ENCODE data around the gene KCNAB1. TPM values are rescaled to one million over a fixed set of nuclear protein-coding genes. Genes with fewer than 3 reads are reported as not detected.

The KCNAB1 gene
- total RNA-seq, 1 experiment from 2014 or later: not detected

DNA sequence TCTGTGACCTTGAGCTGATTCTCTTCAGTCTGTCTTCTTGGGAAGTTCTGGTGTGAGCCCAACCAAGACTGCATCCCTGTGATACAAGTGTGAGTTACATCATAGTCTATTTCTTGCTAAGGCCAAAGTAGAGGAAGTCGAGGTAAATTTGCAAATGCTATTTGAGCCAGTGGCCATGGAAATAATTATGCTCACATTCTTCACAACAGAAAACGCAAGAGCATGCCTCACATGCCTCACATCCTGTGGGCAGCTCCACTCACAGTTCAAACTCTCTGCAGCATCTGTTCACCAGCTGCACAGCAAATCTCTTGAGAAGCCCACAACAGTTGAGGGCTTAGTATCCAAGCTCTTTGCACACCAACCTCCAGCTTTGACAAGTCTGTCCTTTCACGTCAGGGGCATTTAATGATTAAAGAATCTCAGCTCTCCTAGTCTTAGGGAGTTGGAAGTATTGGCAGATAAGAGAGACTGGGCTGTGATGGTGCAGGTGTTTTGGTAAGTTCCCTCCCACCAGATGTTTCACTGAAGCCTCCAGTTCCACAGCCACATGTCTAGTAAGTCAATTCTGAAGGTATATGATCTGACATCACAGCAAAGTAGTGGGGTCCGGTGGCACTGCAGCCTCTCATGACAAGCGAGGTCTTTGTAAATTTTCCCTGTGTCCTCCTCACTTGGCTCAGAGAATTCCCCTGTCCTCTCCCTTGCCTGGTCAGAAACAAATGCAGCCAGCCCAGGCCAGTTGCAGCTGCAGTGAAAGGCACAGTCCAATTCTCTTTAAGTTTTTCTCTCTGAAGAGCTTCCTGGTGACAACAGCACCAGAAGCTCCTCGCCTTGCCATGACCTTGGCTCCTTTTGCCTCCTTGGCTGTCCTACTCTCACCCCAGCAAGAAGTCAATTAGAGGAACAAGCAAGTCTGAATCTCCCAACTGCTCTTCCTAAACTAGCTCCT, 268.4 kb downstream of the KCNAB1 start:
- Histone ChIP-seq H4K20me1 (ENCODE audit: insufficient read depth) (no peaks in the 10 kb centered on the region), H3K4me2 (ENCODE audit: low read length) (no peak overlapping the region), H2AFZ (ENCODE audit: low read depth, low read length, poor library complexity, severe bottlenecking) (no peak overlapping the region), H3K9me2 (ENCODE audit: insufficient read depth) (no peaks in the 10 kb centered on the region), H3K4me1 (ENCODE audit: control insufficient read depth in 1 of 2, insufficient read depth in 2 of 2, low read length in 2 of 2) (no peaks in the 10 kb centered on the region), H3K4me3 (replicated peaks in 1 of 2; ENCODE audit: low read depth in 1 of 2, low read length in 2 of 2) (no peak overlapping the region), H3K9ac (ENCODE audit: low read length) (no peak overlapping the region), H3K27ac (ENCODE audit: low read depth, low read length) (no peak overlapping the region), H3K79me2 (ENCODE audit: insufficient read depth, low read length) (no peaks in the 10 kb centered on the region), H3K36me3 (ENCODE audit: control insufficient read depth in 1 of 2, insufficient read depth in 2 of 2, low read length in 2 of 2) (no peaks in the 10 kb centered on the region), H3K27me3 (ENCODE audit: insufficient read depth, low read length) (no peaks in the 10 kb centered on the region), H3K9me3 (ENCODE audit: control insufficient read depth in 1 of 2, insufficient read depth in 1 of 2, low read depth in 1 of 2, low read length in 2 of 2) (no peaks in the 10 kb centered on the region)
- ChIA-PET RAD21 (ENCODE audit: low non-redundant PET in 1 of 2, low total read pairs in 2 of 2, uncharacterized antibody in 2 of 2, unreplicated experiment in 2 of 2) (no interaction called here), CTCF (interaction anchor here (1.0 kb wide), 1 partner anchor 85 kb away, joined by 3 read pairs; no protein-coding TSS in a partner anchor), POLR2A (no interaction called here)
- DNase-seq (ENCODE audit: low read depth, low spot score) (no peak), ATAC-seq (no peak)
- no TSS peak for BruUV-seq (replicated peaks)
- TF ChIP-seq EZH2phosphoT487 (IDR thresholded peaks at IDR 0.05; ENCODE audit: borderline replicate concordance) (no peak), TCF7L2 (IDR thresholded peaks at IDR 0.05; ENCODE audit: borderline replicate concordance, extremely low read depth, insufficient read depth, insufficient read length) (no peak), POLR2A (IDR thresholded peaks at IDR 0.05; ENCODE audit: borderline replicate concordance, extremely low read depth, insufficient read depth, insufficient read length) (no peak)
- intact Hi-C loops (cut with micrococcal nuclease): no loop called here

DNA sequence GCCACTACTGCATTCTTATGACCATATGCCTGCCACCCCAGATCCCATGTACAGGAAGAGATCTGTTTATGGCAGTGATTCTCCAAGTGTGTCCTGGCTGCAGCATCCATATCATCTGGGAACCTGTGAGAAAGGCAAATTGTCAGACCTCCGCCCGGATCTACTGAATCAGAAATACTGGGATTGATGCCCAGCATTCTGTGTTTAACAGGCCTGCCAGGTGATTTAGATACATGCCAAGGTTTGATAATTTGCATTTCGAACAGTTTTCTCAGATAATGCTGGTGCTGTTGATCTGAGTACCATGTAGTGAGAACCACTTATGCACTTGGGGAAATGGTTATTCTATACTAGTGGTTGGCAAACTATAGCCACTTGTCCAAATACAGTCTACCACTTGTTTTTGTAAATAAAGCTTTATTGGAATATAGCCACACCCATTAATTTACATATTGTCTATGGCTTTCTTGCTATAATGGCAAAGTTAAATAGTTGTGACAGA, 269.1 kb downstream of the KCNAB1 start:
- no peak overlapping the region for H3K4me3 ChIP-seq (replicated peaks in 1 of 2; ENCODE audit: low read depth in 1 of 2, low read length in 2 of 2)
- intact Hi-C loops (cut with micrococcal nuclease): no loop called here
- H3K9me2 ChIP-seq (ENCODE audit: insufficient read depth): no peaks in the 10 kb centered on the region
- no TSS peak for BruUV-seq (replicated peaks)
- no peaks in the 10 kb centered on the region for H3K9me3 ChIP-seq (ENCODE audit: control insufficient read depth in 1 of 2, insufficient read depth in 1 of 2, low read depth in 1 of 2, low read length in 2 of 2)
- ChIA-PET POLR2A (no interaction called here), RAD21 (ENCODE audit: low non-redundant PET in 1 of 2, low total read pairs in 2 of 2, uncharacterized antibody in 2 of 2, unreplicated experiment in 2 of 2) (interaction anchor here in 1 of 2 experiments (0.6 kb wide), 1 partner anchor 345 kb away, joined by 3 read pairs; no protein-coding TSS in a partner anchor), CTCF (interaction anchor here (1.0 kb wide), 1 partner anchor 85 kb away, joined by 3 read pairs; no protein-coding TSS in a partner anchor)
- no peaks in the 10 kb centered on the region for H3K4me1 ChIP-seq (ENCODE audit: control insufficient read depth in 1 of 2, insufficient read depth in 2 of 2, low read length in 2 of 2)
- no peak overlapping the region for H3K4me2 ChIP-seq (ENCODE audit: low read length)
- DNase-seq (ENCODE audit: low read depth, low spot score): no peak
- no peak overlapping the region for H2AFZ ChIP-seq (ENCODE audit: low read depth, low read length, poor library complexity, severe bottlenecking)
- no peaks in the 10 kb centered on the region for H3K27me3 ChIP-seq (ENCODE audit: insufficient read depth, low read length)
- no peak for ATAC-seq
- H3K36me3 ChIP-seq (ENCODE audit: control insufficient read depth in 1 of 2, insufficient read depth in 2 of 2, low read length in 2 of 2): no peaks in the 10 kb centered on the region
- H3K9ac ChIP-seq (ENCODE audit: low read length): no peak overlapping the region
- H4K20me1 ChIP-seq (ENCODE audit: insufficient read depth): no peaks in the 10 kb centered on the region
- H3K79me2 ChIP-seq (ENCODE audit: insufficient read depth, low read length): no peaks in the 10 kb centered on the region
- H3K27ac ChIP-seq (ENCODE audit: low read depth, low read length): no peak overlapping the region
- TF ChIP-seq POLR2A (IDR thresholded peaks at IDR 0.05; ENCODE audit: borderline replicate concordance, extremely low read depth, insufficient read depth, insufficient read length) (no peak), ZFX (IDR thresholded peaks at IDR 0.05) (no peak), POLR2AphosphoS5 (IDR thresholded peaks at IDR 0.05; ENCODE audit: low read depth, low read length) (no peak), SRF (IDR thresholded peaks at IDR 0.05; ENCODE audit: low read depth) (no peak), JUND (IDR thresholded peaks at IDR 0.05) (no peak), SIN3A (IDR thresholded peaks at IDR 0.05; ENCODE audit: low read depth) (no peak), FOSL1 (IDR thresholded peaks at IDR 0.05; ENCODE audit: low read depth) (no peak), EGR1 (IDR thresholded peaks at IDR 0.05; ENCODE audit: low read depth) (no peak), SP1 (IDR thresholded peaks at IDR 0.05; ENCODE audit: low read depth) (no peak), EZH2 (IDR thresholded peaks at IDR 0.05) (no peak)
- TF ChIP-seq, protein P1, sequence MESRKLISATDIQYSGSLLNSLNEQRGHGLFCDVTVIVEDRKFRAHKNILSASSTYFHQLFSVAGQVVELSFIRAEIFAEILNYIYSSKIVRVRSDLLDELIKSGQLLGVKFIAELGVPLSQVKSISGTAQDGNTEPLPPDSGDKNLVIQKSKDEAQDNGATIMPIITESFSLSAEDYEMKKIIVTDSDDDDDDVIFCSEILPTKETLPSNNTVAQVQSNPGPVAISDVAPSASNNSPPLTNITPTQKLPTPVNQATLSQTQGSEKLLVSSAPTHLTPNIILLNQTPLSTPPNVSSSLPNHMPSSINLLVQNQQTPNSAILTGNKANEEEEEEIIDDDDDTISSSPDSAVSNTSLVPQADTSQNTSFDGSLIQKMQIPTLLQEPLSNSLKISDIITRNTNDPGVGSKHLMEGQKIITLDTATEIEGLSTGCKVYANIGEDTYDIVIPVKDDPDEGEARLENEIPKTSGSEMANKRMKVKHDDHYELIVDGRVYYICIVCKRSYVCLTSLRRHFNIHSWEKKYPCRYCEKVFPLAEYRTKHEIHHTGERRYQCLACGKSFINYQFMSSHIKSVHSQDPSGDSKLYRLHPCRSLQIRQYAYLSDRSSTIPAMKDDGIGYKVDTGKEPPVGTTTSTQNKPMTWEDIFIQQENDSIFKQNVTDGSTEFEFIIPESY (IDR thresholded peaks at IDR 0.05; ENCODE audit: extremely low read depth, insufficient replicate concordance, low read length): no peak
- TF ChIP-seq, protein P2, sequence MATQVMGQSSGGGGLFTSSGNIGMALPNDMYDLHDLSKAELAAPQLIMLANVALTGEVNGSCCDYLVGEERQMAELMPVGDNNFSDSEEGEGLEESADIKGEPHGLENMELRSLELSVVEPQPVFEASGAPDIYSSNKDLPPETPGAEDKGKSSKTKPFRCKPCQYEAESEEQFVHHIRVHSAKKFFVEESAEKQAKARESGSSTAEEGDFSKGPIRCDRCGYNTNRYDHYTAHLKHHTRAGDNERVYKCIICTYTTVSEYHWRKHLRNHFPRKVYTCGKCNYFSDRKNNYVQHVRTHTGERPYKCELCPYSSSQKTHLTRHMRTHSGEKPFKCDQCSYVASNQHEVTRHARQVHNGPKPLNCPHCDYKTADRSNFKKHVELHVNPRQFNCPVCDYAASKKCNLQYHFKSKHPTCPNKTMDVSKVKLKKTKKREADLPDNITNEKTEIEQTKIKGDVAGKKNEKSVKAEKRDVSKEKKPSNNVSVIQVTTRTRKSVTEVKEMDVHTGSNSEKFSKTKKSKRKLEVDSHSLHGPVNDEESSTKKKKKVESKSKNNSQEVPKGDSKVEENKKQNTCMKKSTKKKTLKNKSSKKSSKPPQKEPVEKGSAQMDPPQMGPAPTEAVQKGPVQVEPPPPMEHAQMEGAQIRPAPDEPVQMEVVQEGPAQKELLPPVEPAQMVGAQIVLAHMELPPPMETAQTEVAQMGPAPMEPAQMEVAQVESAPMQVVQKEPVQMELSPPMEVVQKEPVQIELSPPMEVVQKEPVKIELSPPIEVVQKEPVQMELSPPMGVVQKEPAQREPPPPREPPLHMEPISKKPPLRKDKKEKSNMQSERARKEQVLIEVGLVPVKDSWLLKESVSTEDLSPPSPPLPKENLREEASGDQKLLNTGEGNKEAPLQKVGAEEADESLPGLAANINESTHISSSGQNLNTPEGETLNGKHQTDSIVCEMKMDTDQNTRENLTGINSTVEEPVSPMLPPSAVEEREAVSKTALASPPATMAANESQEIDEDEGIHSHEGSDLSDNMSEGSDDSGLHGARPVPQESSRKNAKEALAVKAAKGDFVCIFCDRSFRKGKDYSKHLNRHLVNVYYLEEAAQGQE (IDR thresholded peaks at IDR 0.05; ENCODE audit: low read depth): no peak

All from HCT116 (cell line).